Endothelial cell of umbilical vein (primary cell): ENCODE results near the gene GNAQ. TPM values are rescaled to one million over a fixed set of nuclear protein-coding genes. Genes with fewer than 3 reads are reported as not detected.

ENCODE experiments used
- BruUV-seq: library from RNA; stranded (reverse); fragments of 400-500 nt; replicated peaks from 2 replicates; lab custom pipeline; 2021; lab: Mats Ljungman, UMichigan
- CTCF ChIA-PET: fragments of 300-600, 350-600 bp; sonication (Branson Sonifier 250); formaldehyde crosslinking; loops from one replicate; lab custom pipeline; 2021; ENCODE audit warnings: antibody characterized with exemption, inconsistent platforms; lab: Charles Lee
- POLR2A ChIA-PET: fragments of 300-600, 350-600 bp; sonication (Branson Sonifier 250); formaldehyde crosslinking; loops from one replicate; lab custom pipeline; 2021; ENCODE audit warnings: antibody characterized with exemption, inconsistent platforms; lab: Charles Lee
- DNase-seq: peaks from one replicate; pipeline ENCODE4 v3.0.0-alpha.2; 2011; ENCODE audit warnings: low read depth, low spot score
- FAIRE-seq: peaks from 2 replicates; lab custom pipeline; 2011; peaks lifted over from hg19 to GRCh38; lab: Jason Lieb, UNC
- H2AFZ ChIP-seq: 2 replicates; pipeline ENCODE4 v1.6.0; 2012; ENCODE audit warnings: low read depth, low read length, control low read depth, inconsistent platforms
- H3K27ac ChIP-seq: 2 replicates; pipeline ENCODE4 v1.5.1; 2011; ENCODE audit warnings: low read depth, mild to moderate bottlenecking, control low read depth, low read length, moderate library complexity; ENCODE audit not compliant: insufficient read depth
- H3K27me3 ChIP-seq, 2 experiments: 2 replicates each; pipeline versions ENCODE4 v1.6.0 to v1.6.1; 2011; ENCODE audit warnings: low read length in 2 of 2, mixed read lengths in 1 of 2; ENCODE audit not compliant: control insufficient read depth in 2 of 2, insufficient read depth in 2 of 2
- H3K36me3 ChIP-seq, 2 experiments: 2 replicates in 1 of 2; 3 replicates in 1 of 2; pipeline ENCODE4 v1.5.1; 2011; ENCODE audit warnings: low read length in 2 of 2, mild to moderate bottlenecking in 1 of 2, moderate library complexity in 1 of 2; ENCODE audit not compliant: control insufficient read depth in 2 of 2, insufficient read depth in 2 of 2; ENCODE audit errors: extremely low read depth in 1 of 2
- H3K4me1 ChIP-seq: 3 replicates; pipeline ENCODE4 v1.5.1; 2011; ENCODE audit warnings: mild to moderate bottlenecking, low read length; ENCODE audit not compliant: control insufficient read depth, insufficient read depth; ENCODE audit errors: extremely low read depth
- H3K4me2 ChIP-seq: 2 replicates; pipeline ENCODE4 v1.6.1; 2011; ENCODE audit warnings: low read length, control low read depth, mixed read lengths; ENCODE audit not compliant: insufficient read depth
- H3K4me3 ChIP-seq, 3 experiments: fragments of 200-600 bp in 1 of 3; sonication (generic), shearing (Covaris generic) in 1 of 3; replicated peaks in 1 of 3; 2 replicates each; pipeline ENCODE4 v1.5.1; 2011 to 2016; ENCODE audit warnings: control low read depth in 3 of 3, low read length in 3 of 3, mild to moderate bottlenecking in 2 of 3, inconsistent platforms in 1 of 3, low read depth in 1 of 3, moderate library complexity in 1 of 3; ENCODE audit not compliant: insufficient read depth in 1 of 3
- H3K79me2 ChIP-seq: 2 replicates; pipeline ENCODE4 v1.6.0; 2012; ENCODE audit warnings: low read length, inconsistent platforms; ENCODE audit not compliant: control insufficient read depth, insufficient read depth
- H3K9ac ChIP-seq: replicated peaks from 2 replicates; pipeline ENCODE3; 2011; ENCODE audit warnings: low read length, control low read depth; ENCODE audit not compliant: insufficient read depth; ENCODE audit errors: extremely low read depth
- H3K9me1 ChIP-seq: replicated peaks from 3 replicates; pipeline ENCODE4 v1.6.0; 2011; ENCODE audit warnings: mild to moderate bottlenecking, low read length; ENCODE audit not compliant: control insufficient read depth, insufficient read depth; ENCODE audit errors: extremely low read depth
- H3K9me3 ChIP-seq: replicated peaks from 2 replicates; pipeline ENCODE4 v1.5.1; 2012; ENCODE audit warnings: low read length, inconsistent platforms; ENCODE audit not compliant: control insufficient read depth, insufficient read depth
- H4K20me1 ChIP-seq: replicated peaks from 2 replicates; pipeline ENCODE3; 2011; ENCODE audit warnings: mild to moderate bottlenecking, low read length; ENCODE audit not compliant: control insufficient read depth, insufficient read depth; ENCODE audit errors: extremely low read depth
- CTCF ChIP-seq, 2 donors: IDR thresholded peaks; 1 replicate in 1 of 2; 2 replicates in 1 of 2; pipeline ENCODE4 v1.5.1; 2011; ENCODE audit warnings: low read length in 2 of 2, mild to moderate bottlenecking in 2 of 2, moderate library complexity in 2 of 2, control low read depth in 1 of 2, inconsistent platforms in 1 of 2, low read depth in 1 of 2; ENCODE audit not compliant: insufficient read depth in 1 of 2; ENCODE audit errors: extremely low read depth in 1 of 2
- EZH2 ChIP-seq: IDR thresholded peaks from 2 replicates; pipeline ENCODE4 v1.6.1; 2012; ENCODE audit warnings: borderline replicate concordance, low read depth, mild to moderate bottlenecking, moderate library complexity, low read length, inconsistent platforms; ENCODE audit not compliant: severe bottlenecking
- FOS ChIP-seq: IDR thresholded peaks from 2 replicates; pipeline ENCODE4 v1.6.1; 2011; ENCODE audit warnings: mild to moderate bottlenecking, low read length, moderate library complexity, borderline replicate concordance; ENCODE audit not compliant: insufficient read depth
- GATA2 ChIP-seq: IDR thresholded peaks from 2 replicates; pipeline ENCODE4 v1.7.0; 2011; ENCODE audit warnings: low read depth, mild to moderate bottlenecking, moderate library complexity, mixed read lengths, low read length; ENCODE audit not compliant: insufficient read length, insufficient read depth
- JUN ChIP-seq: IDR thresholded peaks from 2 replicates; pipeline ENCODE4 v1.6.1; 2011; ENCODE audit warnings: borderline replicate concordance, low read depth; ENCODE audit not compliant: insufficient read length, insufficient read depth
- MAX ChIP-seq: IDR thresholded peaks from 2 replicates; pipeline ENCODE4 v1.6.1; 2011; ENCODE audit not compliant: insufficient read depth, insufficient read length
- MYC ChIP-seq: IDR thresholded peaks from one replicate; pipeline ENCODE4 v1.6.1; 2011; ENCODE audit warnings: mild to moderate bottlenecking, low read depth, low read length
- POLR2A ChIP-seq: IDR thresholded peaks from 2 replicates; pipeline ENCODE4 v1.6.1; 2012; ENCODE audit warnings: low read depth, mild to moderate bottlenecking, control low read depth, low read length
- POLR2AphosphoS5 ChIP-seq: IDR thresholded peaks from 2 replicates; pipeline ENCODE4 v1.6.1; 2012; ENCODE audit warnings: low read depth, mild to moderate bottlenecking, control low read depth, low read length, moderate library complexity; ENCODE audit not compliant: insufficient read depth
- dilution Hi-C: fragments of 300-500 bp; cut with MboI; formaldehyde crosslinking; loops from one replicate; pipeline ENCODE4 v1.15.0; 2019; ENCODE audit warnings: low sequenced_read_pairs; ENCODE audit not compliant: extremely low pct_ligation_motif_present
- intact Hi-C: fragments of 100-400 bp; cut with micrococcal nuclease; formaldehyde crosslinking; loops from one replicate; pipeline ENCODE4 v1.10.0; 2022
- polyA plus RNA-seq, 4 experiments: library from polyadenylated mRNA; depleted of rRNA in 3 of 4; stranded (reverse) in 3 of 4; unstranded in 1 of 4; fragments of >200 nt; gene quantifications; 2 replicates each; pipeline versions ENCODE4 v1.2.1 to v1.2.3, GENCODE V29; 2011 to 2012; ENCODE audit warnings: missing spikeins in 1 of 4
- total RNA-seq: library from RNA; stranded (reverse); gene quantifications from 2 replicates; pipeline ENCODE4 v1.2.3, GENCODE V29; 2021

Gene GNAQ
- total and polyA plus RNA-seq, 2 donors (not counting 3 experiments of a cell fraction or from before 2014, with no cell fraction given): 26.1 to 67.3 TPM

GRCh38 chr9:77779010-77779409 is 252.6 kb downstream of the GNAQ start:
- Histone ChIP-seq H3K27ac (no peak overlapping the region), H3K9me3 (no peaks in the 10 kb centered on the region), H3K27me3 (no peaks in the 10 kb centered on the region), H3K9ac (no peak overlapping the region), H2AFZ (no peak overlapping the region), H3K79me2 (peaks cover 3% of the 10 kb centered on the region), H3K9me1 (no peaks in the 10 kb centered on the region), H3K4me1 (peaks cover 8% of the 10 kb centered on the region), H3K36me3 (no peaks in the 10 kb centered on the region), H4K20me1 (no peaks in the 10 kb centered on the region), H3K4me3 (no peak overlapping the region), H3K4me2 (no peak overlapping the region)
- FAIRE-seq (no peak), DNase-seq (no peak)
- ChIA-PET CTCF (interaction anchor here (1.0 to 1.9 kb wide), 2 partner anchors 14 to 198 kb away, joined by 3 read pairs; no protein-coding TSS in a partner anchor), POLR2A (no interaction called here)
- BruUV-seq: no TSS peak
- no peak for TF ChIP-seq GATA2
- no peak for TF ChIP-seq MYC
- no peak for TF ChIP-seq EZH2
- no peak for TF ChIP-seq FOS
- TF ChIP-seq POLR2AphosphoS5: no peak
- TF ChIP-seq POLR2A: no peak
- TF ChIP-seq CTCF (IDR thresholded peaks at IDR 0.05; ENCODE audit: extremely low read depth in 1 of 2, insufficient read depth in 1 of 2, low read depth in 1 of 2, low read length in 2 of 2): no peak
- TF ChIP-seq MAX: no peak
- TF ChIP-seq JUN: no peak
- intact Hi-C loops (no loop called here), dilution Hi-C loops (no loop called here)
